ENCODE measurements around the gene EXTL2. TPM values are rescaled to one million over a fixed set of nuclear protein-coding genes. Genes with fewer than 3 reads are reported as not detected.
"Not testable (repeated sequence)": the region's sequence is repeated elsewhere in the genome, so short reads cannot be mapped to it uniquely, and the experiment has no call there.

EXTL2 gene
- total and polyA plus RNA-seq, 2 donors = 10.6 to 12.1 TPM

DNA sequence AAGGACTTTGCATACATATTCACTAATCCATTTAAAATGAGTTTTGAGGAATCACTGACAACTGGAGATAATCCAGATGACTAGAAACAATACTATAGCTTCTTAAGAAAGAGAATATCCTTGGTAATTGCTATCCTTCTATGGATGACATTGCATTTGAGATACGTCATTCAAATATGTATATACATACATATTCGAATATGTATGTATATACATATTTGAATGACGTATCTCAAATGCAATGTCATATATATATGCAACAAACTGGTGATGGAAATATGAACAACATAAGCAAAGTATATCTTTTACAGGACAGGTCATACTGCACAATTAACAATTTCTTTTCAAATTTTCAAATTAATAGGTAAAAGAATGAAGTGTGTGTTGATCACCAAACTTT is 41.7 kb downstream of the EXTL2 start:
- 99% methylated on average over 3 of the region's 3 CpGs for WGBS
- Histone ChIP-seq H3K9me3 (ENCODE audit: control insufficient read depth in 2 of 2, insufficient read depth in 1 of 2, low read length in 1 of 2) (no peaks in the 10 kb centered on the region), H3K36me3 (ENCODE audit: control insufficient read depth in 2 of 2, insufficient read depth in 2 of 2, low read length in 1 of 2) (no peaks in the 10 kb centered on the region), H3K4me3 (ENCODE audit: low read length in 2 of 2) (no peak overlapping the region), H3K27ac (ENCODE audit: low read depth in 1 of 2, low read length in 1 of 2) (no peak overlapping the region), H3K4me1 (ENCODE audit: control insufficient read depth in 2 of 2, insufficient read depth in 2 of 2, low read length in 2 of 2) (no peaks in the 10 kb centered on the region), H3K27me3 (ENCODE audit: control insufficient read depth in 2 of 2, insufficient read depth in 1 of 2, low read length in 1 of 2) (no peaks in the 10 kb centered on the region)
- no peak for DNase-seq (ENCODE audit: low read depth in 6 of 9, low spot score in 9 of 9)

GRCh38 chr1:100851726-100852125 is 42.9 kb downstream of the EXTL2 start:
- no peak overlapping the region for H3K27ac ChIP-seq (ENCODE audit: low read depth in 1 of 2, low read length in 1 of 2)
- no peak overlapping the region for H3K4me3 ChIP-seq (ENCODE audit: low read length in 2 of 2)
- H3K27me3 ChIP-seq (ENCODE audit: control insufficient read depth in 2 of 2, insufficient read depth in 1 of 2, low read length in 1 of 2) = no peaks in the 10 kb centered on the region
- no peaks in the 10 kb centered on the region for H3K9me3 ChIP-seq (ENCODE audit: control insufficient read depth in 2 of 2, insufficient read depth in 1 of 2, low read length in 1 of 2)
- WGBS = 96% methylated on average over 5 of the region's 5 CpGs
- no peaks in the 10 kb centered on the region for H3K36me3 ChIP-seq (ENCODE audit: control insufficient read depth in 2 of 2, insufficient read depth in 2 of 2, low read length in 1 of 2)
- no peaks in the 10 kb centered on the region for H3K4me1 ChIP-seq (ENCODE audit: control insufficient read depth in 2 of 2, insufficient read depth in 2 of 2, low read length in 2 of 2)
- DNase-seq (ENCODE audit: low read depth in 6 of 9, low spot score in 9 of 9) = no peak

- Histone ChIP-seq H3K4me1 (ENCODE audit: control insufficient read depth in 2 of 2, insufficient read depth in 2 of 2, low read length in 2 of 2) (no peaks in the 10 kb centered on the region), H3K4me3 (ENCODE audit: low read length in 2 of 2) (no peak overlapping the region), H3K27ac (ENCODE audit: low read depth in 1 of 2, low read length in 1 of 2) (peak overlapping the region in 1 of 2 donors; percentile 32), H3K27me3 (ENCODE audit: control insufficient read depth in 2 of 2, insufficient read depth in 1 of 2, low read length in 1 of 2) (no peaks in the 10 kb centered on the region), H3K9me3 (ENCODE audit: control insufficient read depth in 2 of 2, insufficient read depth in 1 of 2, low read length in 1 of 2) (no peaks in the 10 kb centered on the region), H3K36me3 (ENCODE audit: control insufficient read depth in 2 of 2, insufficient read depth in 2 of 2, low read length in 1 of 2) (no peaks in the 10 kb centered on the region)
- DNase-seq (ENCODE audit: low read depth in 6 of 9, low spot score in 9 of 9) = no peak
- 42% methylated on average over 2 of the region's 2 CpGs for WGBS
Measured at GRCh38 chr1:100847361-100848082, 47.1 kb downstream of the EXTL2 start.

DNA sequence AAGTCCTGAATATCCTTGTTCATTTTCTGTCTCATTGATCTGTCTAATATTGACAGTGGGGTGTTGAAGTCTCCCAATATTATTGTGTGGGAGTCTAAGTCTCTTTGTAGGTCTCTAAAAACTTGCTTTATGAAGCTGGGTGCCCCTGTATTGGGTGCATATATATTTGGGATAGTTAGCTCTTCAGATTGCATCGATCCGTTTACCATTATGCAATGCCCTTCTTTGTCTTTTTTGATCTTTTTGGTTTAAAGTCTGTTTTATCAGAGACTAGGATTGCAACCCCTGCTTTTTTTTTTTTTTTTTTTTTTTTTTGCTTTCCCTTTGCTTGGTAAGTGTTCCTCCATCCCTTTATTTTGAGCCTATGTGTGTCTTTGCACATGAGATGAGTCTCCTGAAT is 51.5 kb downstream of the EXTL2 start:
- H3K4me1 ChIP-seq (ENCODE audit: control insufficient read depth in 2 of 2, insufficient read depth in 2 of 2, low read length in 2 of 2); DNase-seq (ENCODE audit: low read depth in 6 of 9, low spot score in 9 of 9); H3K27ac ChIP-seq (ENCODE audit: low read depth in 1 of 2, low read length in 1 of 2); H3K36me3 ChIP-seq (ENCODE audit: control insufficient read depth in 2 of 2, insufficient read depth in 2 of 2, low read length in 1 of 2); H3K9me3 ChIP-seq (ENCODE audit: control insufficient read depth in 2 of 2, insufficient read depth in 1 of 2, low read length in 1 of 2); H3K4me3 ChIP-seq (ENCODE audit: low read length in 2 of 2); H3K27me3 ChIP-seq (ENCODE audit: control insufficient read depth in 2 of 2, insufficient read depth in 1 of 2, low read length in 1 of 2): not testable (repeated sequence)
- WGBS = over 99% methylated on average over 2 of the region's 2 CpGs

DNA sequence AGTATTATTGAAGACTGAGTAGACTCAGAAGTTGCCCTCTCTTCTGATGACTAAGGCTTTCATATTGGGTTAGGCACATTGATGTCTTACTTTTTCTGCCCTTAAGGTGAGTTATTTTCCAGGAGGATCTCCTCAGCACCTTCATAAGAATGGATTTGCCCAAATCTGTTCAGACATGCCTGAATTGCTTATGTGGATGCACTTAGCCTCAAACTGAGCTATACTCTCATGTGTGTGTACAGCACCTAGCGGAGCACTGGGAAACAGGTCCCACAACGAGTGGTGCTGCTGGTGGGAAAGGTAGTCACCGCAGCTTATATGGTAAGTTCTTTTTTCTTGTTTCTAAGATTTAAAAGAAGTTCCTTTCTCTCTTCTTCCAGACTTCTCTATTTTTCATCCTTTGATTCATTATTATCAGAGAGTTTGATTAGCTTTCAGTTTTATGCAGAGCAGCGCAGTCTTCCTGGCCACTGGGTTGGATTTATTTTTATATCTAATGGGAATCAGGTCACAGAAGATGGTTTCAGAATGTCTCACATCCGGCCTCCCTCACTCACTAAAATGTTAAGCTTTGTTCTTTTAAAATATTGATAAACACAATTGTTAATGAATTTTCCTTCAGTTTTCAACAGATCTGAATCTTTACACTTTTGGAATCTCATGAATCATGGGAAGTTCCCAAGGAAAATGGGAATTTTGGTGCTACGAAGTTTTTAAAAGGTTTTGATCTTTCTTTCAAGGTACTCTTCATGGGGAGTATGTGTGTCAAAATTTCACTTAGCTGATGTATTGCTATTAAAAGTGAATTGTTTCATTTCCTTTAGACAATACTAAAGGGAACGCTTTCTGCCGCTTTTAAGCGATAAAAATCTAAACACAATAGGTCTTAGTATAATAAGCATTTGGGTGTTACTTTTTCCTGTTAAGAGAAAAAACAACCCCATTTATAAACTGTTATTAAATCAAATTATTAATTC is 58.5 kb downstream of the EXTL2 start:
- Histone ChIP-seq H3K36me3 (ENCODE audit: control insufficient read depth in 2 of 2, insufficient read depth in 2 of 2, low read length in 1 of 2) (no peaks in the 10 kb centered on the region), H3K27me3 (ENCODE audit: control insufficient read depth in 2 of 2, insufficient read depth in 1 of 2, low read length in 1 of 2) (no peaks in the 10 kb centered on the region), H3K9me3 (ENCODE audit: control insufficient read depth in 2 of 2, insufficient read depth in 1 of 2, low read length in 1 of 2) (no peaks in the 10 kb centered on the region), H3K4me1 (ENCODE audit: control insufficient read depth in 2 of 2, insufficient read depth in 2 of 2, low read length in 2 of 2) (no peaks in the 10 kb centered on the region), H3K4me3 (ENCODE audit: low read length in 2 of 2) (no peak overlapping the region), H3K27ac (ENCODE audit: low read depth in 1 of 2, low read length in 1 of 2) (no peak overlapping the region)
- 92% methylated on average over 9 of the region's 9 CpGs for WGBS
- DNase-seq (ENCODE audit: low read depth in 6 of 9, low spot score in 9 of 9) = no peak

GRCh38 chr1:100834777-100835660 is 59.6 kb downstream of the EXTL2 start:
- Histone ChIP-seq H3K4me3 (ENCODE audit: low read length in 2 of 2) (no peak overlapping the region), H3K36me3 (ENCODE audit: control insufficient read depth in 2 of 2, insufficient read depth in 2 of 2, low read length in 1 of 2) (no peaks in the 10 kb centered on the region), H3K4me1 (ENCODE audit: control insufficient read depth in 2 of 2, insufficient read depth in 2 of 2, low read length in 2 of 2) (no peaks in the 10 kb centered on the region), H3K27me3 (ENCODE audit: control insufficient read depth in 2 of 2, insufficient read depth in 1 of 2, low read length in 1 of 2) (no peaks in the 10 kb centered on the region), H3K27ac (ENCODE audit: low read depth in 1 of 2, low read length in 1 of 2) (no peak overlapping the region), H3K9me3 (ENCODE audit: control insufficient read depth in 2 of 2, insufficient read depth in 1 of 2, low read length in 1 of 2) (no peaks in the 10 kb centered on the region)
- DNase-seq (ENCODE audit: low read depth in 6 of 9, low spot score in 9 of 9) = peak in 5 of 9 donors; percentile 3 to 31 (median 10)
- WGBS = 85% methylated on average over 6 of the region's 6 CpGs

DNA sequence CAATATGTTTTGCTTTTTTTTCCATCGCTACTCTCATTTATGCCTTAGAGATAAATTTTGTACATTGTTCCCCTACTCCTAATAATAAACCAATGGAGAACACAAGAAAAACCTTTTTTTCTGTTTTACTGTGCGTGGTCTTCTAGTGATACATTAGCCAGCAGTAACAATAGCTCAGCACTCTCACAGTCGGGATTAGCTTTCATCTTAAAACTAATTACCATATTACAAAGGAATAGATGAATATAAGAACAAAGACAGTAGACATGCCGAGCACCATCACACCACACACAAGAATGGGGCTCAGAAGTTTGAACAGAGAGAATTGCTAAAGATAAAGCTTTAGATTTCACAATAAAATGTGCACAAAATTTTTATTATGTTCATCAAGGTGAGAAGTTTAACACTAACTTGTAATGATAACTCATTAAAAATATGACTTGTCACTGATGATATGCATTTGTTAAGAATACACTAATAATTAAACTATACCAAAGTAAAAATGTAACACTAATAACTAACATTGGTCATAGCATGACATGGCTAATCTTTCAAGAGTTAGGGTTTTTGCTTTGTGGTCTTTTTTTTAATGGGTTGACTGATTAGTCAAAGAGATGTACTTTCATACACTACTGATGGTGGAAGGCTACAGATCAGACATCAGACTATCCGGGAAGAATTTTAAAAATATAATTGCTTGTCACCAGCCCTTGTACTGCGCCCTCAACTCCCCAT is 61.8 kb downstream of the EXTL2 start:
- no peaks in the 10 kb centered on the region for H3K4me1 ChIP-seq (ENCODE audit: control insufficient read depth in 2 of 2, insufficient read depth in 2 of 2, low read length in 2 of 2)
- DNase-seq (ENCODE audit: low read depth in 6 of 9, low spot score in 9 of 9) = no peak
- no peaks in the 10 kb centered on the region for H3K36me3 ChIP-seq (ENCODE audit: control insufficient read depth in 2 of 2, insufficient read depth in 2 of 2, low read length in 1 of 2)
- H3K4me3 ChIP-seq (ENCODE audit: low read length in 2 of 2) = no peak overlapping the region
- no peak overlapping the region for H3K27ac ChIP-seq (ENCODE audit: low read depth in 1 of 2, low read length in 1 of 2)
- no peaks in the 10 kb centered on the region for H3K27me3 ChIP-seq (ENCODE audit: control insufficient read depth in 2 of 2, insufficient read depth in 1 of 2, low read length in 1 of 2)
- WGBS = 96% methylated on average over 6 of the region's 6 CpGs
- no peaks in the 10 kb centered on the region for H3K9me3 ChIP-seq (ENCODE audit: control insufficient read depth in 2 of 2, insufficient read depth in 1 of 2, low read length in 1 of 2)

DNA sequence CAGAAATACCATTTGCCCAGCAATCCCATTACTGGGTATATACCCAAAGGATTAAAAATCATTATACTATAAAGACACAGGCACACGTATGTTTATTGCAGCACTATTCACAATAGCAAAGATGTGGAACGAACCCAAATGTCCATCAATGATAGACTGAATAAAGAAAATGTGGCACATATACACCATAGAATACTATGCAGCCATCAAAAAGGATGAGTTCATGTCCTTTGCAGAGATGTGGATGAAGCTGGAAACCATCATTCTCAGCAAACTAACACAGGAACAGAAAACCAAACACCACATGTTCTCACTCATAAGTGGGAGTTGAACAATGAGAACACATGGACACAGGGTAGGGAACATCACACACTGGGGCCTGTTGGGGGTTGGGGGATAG is 69.0 kb downstream of the EXTL2 start:
- DNase-seq (ENCODE audit: low read depth in 6 of 9, low spot score in 9 of 9); H3K27me3 ChIP-seq (ENCODE audit: control insufficient read depth in 2 of 2, insufficient read depth in 1 of 2, low read length in 1 of 2); H3K9me3 ChIP-seq (ENCODE audit: control insufficient read depth in 2 of 2, insufficient read depth in 1 of 2, low read length in 1 of 2); H3K27ac ChIP-seq (ENCODE audit: low read depth in 1 of 2, low read length in 1 of 2); H3K4me3 ChIP-seq (ENCODE audit: low read length in 2 of 2); H3K36me3 ChIP-seq (ENCODE audit: control insufficient read depth in 2 of 2, insufficient read depth in 2 of 2, low read length in 1 of 2); H3K4me1 ChIP-seq (ENCODE audit: control insufficient read depth in 2 of 2, insufficient read depth in 2 of 2, low read length in 2 of 2): not testable (repeated sequence)
- WGBS = 94% methylated on average over 2 of the region's 2 CpGs

Data from thymus (tissue), 11 donors.